ENCODE results near the gene SH3BGRL3. TPM values are rescaled to one million over a fixed set of nuclear protein-coding genes. Genes with fewer than 3 reads are reported as not detected.

Gene SH3BGRL3
- total and polyA plus RNA-seq, 2 of the 13 experiments (the other 11 are each of a cell fraction or from before 2014, with no cell fraction given), result 11.4 to 12.2 TPM

DNA sequence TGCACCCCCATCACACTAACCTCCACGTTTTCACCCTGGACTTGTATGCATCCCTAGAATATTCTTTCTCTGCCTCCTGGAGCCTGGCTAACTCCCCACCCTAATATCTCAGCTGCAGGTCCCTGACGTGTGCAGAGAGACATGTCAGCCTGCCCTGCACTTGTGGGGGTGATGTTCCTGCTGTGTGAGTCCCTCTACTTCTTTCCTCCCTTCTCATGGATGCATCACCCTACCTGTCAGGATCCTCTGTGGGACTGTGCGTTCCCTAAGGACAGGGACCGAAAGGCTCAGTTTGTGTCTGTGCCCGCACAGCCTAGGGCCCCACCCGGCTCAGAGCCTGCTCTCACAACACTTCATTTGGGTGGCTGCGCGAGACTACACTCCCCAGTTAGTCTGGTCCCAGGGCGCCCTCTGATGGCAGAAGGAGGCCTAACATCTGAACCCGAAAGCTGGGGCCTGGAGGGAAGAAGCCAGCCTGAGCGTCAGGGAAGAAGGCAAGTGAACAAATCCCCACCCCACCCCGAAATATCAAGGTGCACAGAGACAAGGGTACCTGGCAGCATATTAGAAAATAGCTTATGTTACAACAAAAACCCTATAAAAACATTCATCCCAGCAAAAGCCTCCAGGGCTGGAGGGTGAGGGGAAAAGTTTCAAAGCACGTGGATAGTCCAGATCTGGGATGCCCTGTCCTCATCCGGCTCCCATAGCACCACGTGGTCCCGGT lies 41.6 kb downstream of the SH3BGRL3 start (continued):
- TF ChIP-seq, protein P1, sequence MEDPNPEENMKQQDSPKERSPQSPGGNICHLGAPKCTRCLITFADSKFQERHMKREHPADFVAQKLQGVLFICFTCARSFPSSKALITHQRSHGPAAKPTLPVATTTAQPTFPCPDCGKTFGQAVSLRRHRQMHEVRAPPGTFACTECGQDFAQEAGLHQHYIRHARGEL (CRISPR knock-in tag; IDR thresholded peaks at IDR 0.05), result no peak
- 0 out of 2 replicates have a peak, but pooled peaks have one; percentile 28 for TF ChIP-seq BHLHE40 (IDR thresholded peaks at IDR 0.05; ENCODE audit: low read length)
- TF ChIP-seq ZBTB7A (CRISPR knock-in tag; IDR thresholded peaks at IDR 0.05), result no peak
- TF ChIP-seq ZNF704 (CRISPR knock-in tag; IDR thresholded peaks at IDR 0.05; ENCODE audit: borderline replicate concordance), result no peak
- no peak for TF ChIP-seq ZNF710 (CRISPR knock-in tag; IDR thresholded peaks at IDR 0.05; ENCODE audit: borderline replicate concordance)
- TF ChIP-seq ZNF33B (CRISPR knock-in tag; IDR thresholded peaks at IDR 0.05), result no peak
- TF ChIP-seq, protein P2, sequence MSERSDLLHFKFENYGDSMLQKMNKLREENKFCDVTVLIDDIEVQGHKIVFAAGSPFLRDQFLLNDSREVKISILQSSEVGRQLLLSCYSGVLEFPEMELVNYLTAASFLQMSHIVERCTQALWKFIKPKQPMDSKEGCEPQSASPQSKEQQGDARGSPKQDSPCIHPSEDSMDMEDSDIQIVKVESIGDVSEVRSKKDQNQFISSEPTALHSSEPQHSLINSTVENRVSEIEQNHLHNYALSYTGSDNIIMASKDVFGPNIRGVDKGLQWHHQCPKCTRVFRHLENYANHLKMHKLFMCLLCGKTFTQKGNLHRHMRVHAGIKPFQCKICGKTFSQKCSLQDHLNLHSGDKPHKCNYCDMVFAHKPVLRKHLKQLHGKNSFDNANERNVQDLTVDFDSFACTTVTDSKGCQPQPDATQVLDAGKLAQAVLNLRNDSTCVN (CRISPR knock-in tag; IDR thresholded peaks at IDR 0.05; ENCODE audit: borderline replicate concordance), result no peak
- 0 out of 2 replicates have a peak, but pooled peaks have one; percentile 13 for TF ChIP-seq FOSL2 (CRISPR knock-in tag; IDR thresholded peaks at IDR 0.05)
- 0 out of 2 replicates have a peak, but pooled peaks have one; percentile 33 for TF ChIP-seq THAP11 (CRISPR knock-in tag; IDR thresholded peaks at IDR 0.05)
- TF ChIP-seq, protein P3, sequence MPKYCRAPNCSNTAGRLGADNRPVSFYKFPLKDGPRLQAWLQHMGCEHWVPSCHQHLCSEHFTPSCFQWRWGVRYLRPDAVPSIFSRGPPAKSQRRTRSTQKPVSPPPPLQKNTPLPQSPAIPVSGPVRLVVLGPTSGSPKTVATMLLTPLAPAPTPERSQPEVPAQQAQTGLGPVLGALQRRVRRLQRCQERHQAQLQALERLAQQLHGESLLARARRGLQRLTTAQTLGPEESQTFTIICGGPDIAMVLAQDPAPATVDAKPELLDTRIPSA (CRISPR knock-in tag; IDR thresholded peaks at IDR 0.05; ENCODE audit: borderline replicate concordance), result no peak
- no peak for TF ChIP-seq UBTF (CRISPR knock-in tag; IDR thresholded peaks at IDR 0.05)
- TF ChIP-seq, protein P4, sequence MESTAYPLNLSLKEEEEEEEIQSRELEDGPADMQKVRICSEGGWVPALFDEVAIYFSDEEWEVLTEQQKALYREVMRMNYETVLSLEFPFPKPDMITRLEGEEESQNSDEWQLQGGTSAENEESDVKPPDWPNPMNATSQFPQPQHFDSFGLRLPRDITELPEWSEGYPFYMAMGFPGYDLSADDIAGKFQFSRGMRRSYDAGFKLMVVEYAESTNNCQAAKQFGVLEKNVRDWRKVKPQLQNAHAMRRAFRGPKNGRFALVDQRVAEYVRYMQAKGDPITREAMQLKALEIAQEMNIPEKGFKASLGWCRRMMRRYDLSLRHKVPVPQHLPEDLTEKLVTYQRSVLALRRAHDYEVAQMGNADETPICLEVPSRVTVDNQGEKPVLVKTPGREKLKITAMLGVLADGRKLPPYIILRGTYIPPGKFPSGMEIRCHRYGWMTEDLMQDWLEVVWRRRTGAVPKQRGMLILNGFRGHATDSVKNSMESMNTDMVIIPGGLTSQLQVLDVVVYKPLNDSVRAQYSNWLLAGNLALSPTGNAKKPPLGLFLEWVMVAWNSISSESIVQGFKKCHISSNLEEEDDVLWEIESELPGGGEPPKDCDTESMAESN (CRISPR knock-in tag; conservative IDR thresholded peaks at IDR 0.05), result no peak
- peak; percentile 30; the same call in 1 of the 2 replicates for TF ChIP-seq KDM2A (CRISPR knock-in tag; IDR thresholded peaks at IDR 0.05; ENCODE audit: borderline replicate concordance, low read depth)
- TF ChIP-seq ZNF24 (IDR thresholded peaks at IDR 0.05), result 0 out of 2 replicates have a peak, but pooled peaks have one; percentile 15
- TF ChIP-seq ZNF253 (CRISPR knock-in tag; IDR thresholded peaks at IDR 0.05; ENCODE audit: borderline replicate concordance), result no peak
- TF ChIP-seq NPAS2 (CRISPR knock-in tag; IDR thresholded peaks at IDR 0.05; ENCODE audit: borderline replicate concordance), result no peak
- TF ChIP-seq ZNF891 (CRISPR knock-in tag; IDR thresholded peaks at IDR 0.05), result no peak
- peak; percentile 41; the same call in 1 of the 2 replicates for TF ChIP-seq SAP130 (CRISPR knock-in tag; IDR thresholded peaks at IDR 0.05; ENCODE audit: low read depth)
- no peak for TF ChIP-seq ZNF234 (CRISPR knock-in tag; conservative IDR thresholded peaks at IDR 0.05)
